Measurements from ENCODE around the gene SMIM35.

- TF ChIP-seq CTCF (IDR thresholded peaks at IDR 0.05) (no peak), POLR2A (IDR thresholded peaks at IDR 0.05) (no peak), POLR2AphosphoS5 (IDR thresholded peaks at IDR 0.05) (no peak)
Observed at GRCh38 chr11:118001494-118001971, 85.2 kb downstream of the SMIM35 start.

Data from breast epithelium (tissue), 3 donors.